HG02759 (cell line): Measurements from ENCODE around the gene TNFAIP2.

Experiments
- ATAC-seq: cut with Tn5 transposase; IDR thresholded peaks from one replicate; pipeline ENCODE4 v1.9.1; 2021; ENCODE audit warnings: mild to moderate bottlenecking, moderate library complexity; ENCODE audit not compliant: unreplicated experiment

The TNFAIP2 gene

GRCh38 chr14:103179094-103179493 lies 55.8 kb downstream of the TNFAIP2 start:
- no peak for ATAC-seq

- no peak for ATAC-seq
Observed at GRCh38 chr14:103180331-103180730, 57.1 kb downstream of the TNFAIP2 start.

DNA sequence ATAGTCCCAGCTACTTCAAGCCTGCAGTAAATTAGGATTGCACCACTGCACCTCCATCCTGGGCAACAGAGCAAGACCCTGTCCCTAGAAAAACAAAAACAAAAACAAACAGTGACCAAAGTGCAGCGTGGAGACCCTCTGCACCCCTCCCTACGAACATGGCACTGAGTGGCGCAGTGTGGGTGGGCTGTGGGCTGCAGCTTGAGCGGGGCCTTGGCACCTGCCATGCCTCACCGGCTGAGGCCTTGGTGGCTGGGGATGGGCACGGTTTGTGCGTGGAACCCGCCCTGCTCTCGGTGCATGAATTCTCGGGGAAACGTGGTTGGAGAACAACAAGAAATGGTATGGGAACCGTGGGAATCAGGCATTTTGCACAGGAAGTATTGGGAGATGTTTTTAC lies 60.8 kb downstream of the TNFAIP2 start:
- no peak for ATAC-seq

- ATAC-seq, result no peak
Observed at GRCh38 chr14:103185051-103186029, 62.1 kb downstream of the TNFAIP2 start.

DNA sequence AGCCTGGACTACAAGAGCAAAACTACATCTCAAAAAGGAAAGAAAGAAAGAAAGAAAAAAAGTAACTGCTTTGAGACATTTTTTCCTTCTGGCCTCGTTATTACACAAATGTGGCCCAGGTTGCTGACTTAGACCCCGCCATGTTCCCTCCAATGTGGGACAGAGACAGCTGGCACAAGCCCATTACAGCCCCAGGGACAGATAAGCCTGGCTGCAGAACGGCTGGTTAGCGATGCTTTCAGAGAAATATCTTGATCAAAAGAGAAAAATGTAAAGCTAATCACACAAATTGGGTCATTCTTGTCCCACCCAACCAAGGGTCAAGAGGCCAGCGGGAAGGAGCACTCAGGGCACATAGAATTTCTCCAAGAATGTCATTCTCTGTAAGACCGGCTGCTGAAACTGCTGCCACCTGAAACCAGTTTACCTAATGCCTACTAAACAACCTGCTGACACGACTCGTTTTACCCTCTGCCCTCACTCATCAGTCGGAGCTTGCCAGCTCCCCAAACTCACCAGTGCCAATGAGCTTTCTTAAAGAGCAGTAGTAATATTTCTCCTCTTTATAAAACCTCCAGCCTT lies 63.1 kb downstream of the TNFAIP2 start:
- ATAC-seq, result no peak
